ENCODE results near the gene ART3.
A peak's percentile ranks its signal among the peaks of the same experiment; 100 is the strongest.

ART3 gene

GRCh38 chr4:76072760-76073159 is 1.7 kb upstream of the ART3 start:
- no peak for DNase-seq (ENCODE audit: low spot score)

DNA sequence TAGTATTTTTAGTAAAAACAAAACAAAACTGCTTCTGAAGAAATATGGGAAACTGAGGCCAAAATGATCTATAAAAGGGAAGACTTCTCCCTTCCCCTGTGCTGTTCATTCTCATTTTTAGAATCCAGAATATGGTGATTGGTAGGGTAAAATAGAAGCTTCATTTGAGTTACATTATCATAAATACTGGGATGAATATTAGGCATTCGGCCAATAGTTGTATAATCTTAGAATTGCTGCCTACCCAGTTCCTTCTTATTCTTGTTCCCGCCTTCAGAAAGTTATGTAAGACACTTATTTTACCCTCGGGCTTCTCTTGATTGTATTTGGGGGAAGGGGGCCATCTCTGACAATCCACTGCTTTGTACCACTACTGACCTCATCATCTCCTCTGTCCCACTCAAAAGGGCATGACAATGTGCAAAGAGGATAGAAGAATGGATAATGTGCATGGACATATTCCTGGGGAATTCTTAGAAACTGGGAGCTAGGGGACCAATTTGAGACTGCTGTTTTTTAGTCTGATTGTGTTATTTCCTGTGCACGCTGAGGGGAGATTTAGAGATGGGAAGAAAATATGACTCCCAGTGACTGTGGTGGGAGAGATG is 588 bp downstream of the ART3 start:
- DNase-seq (ENCODE audit: low spot score), result no peak

- no peak for DNase-seq (ENCODE audit: low spot score)
Measured at GRCh38 chr4:76078033-76078613, 3.6 kb downstream of the ART3 start.

- DNase-seq (ENCODE audit: low spot score), result no peak
Measured at GRCh38 chr4:76083386-76083988, 9.0 kb downstream of the ART3 start.

DNA sequence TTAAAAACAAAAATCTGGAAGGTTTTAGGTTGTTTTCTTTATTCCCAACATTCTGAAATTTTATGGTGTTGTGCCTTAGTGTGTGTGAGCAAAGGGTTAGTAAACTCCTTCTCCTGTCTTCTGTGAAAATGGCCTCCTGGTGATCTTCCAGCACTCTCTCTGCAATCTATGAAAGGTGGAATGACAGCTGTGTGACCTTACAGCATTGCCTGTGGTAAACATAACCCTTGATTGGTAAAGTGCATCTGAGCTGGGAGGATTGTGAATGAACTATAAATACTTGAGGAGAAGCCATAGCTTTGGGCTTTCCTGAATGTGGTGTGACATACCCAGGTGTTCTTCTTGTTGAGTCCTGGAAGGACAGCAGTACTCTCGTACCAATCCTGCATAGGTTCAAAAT is 10.0 kb downstream of the ART3 start:
- DNase-seq (ENCODE audit: low spot score), result no peak

GRCh38 chr4:76087007-76087769 is 12.7 kb downstream of the ART3 start:
- DNase-seq (ENCODE audit: low spot score), result peak; percentile 23

GRCh38 chr4:76088719-76089118 is 14.2 kb downstream of the ART3 start:
- DNase-seq (ENCODE audit: low spot score), result no peak

DNA sequence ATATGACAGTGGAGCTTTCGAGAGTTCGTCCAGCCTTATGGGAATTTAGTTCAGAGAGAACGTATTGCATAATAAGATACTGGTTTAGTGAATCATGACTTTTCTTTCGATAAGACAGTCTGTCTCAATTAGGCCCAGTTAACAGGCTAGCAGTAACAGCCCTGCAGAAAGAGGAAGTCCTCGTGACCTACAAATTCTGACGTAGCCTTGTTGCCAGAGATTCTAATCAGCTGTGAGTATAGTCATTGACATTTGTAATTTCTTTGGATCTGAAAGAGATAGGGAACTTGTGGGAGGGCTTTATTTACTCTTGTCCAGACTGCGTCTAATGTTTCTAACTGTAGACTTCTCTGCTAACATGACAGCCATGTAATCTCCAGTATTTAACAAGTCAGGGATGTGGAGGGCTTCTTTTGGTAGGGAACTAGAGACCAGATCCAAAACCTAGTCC is 15.8 kb downstream of the ART3 start:
- peak; percentile 45 for DNase-seq (ENCODE audit: low spot score)

- no peak for DNase-seq (ENCODE audit: low spot score)
Measured at GRCh38 chr4:76091052-76091451, 16.5 kb downstream of the ART3 start.

GRCh38 chr4:76095568-76095967 is 21.1 kb downstream of the ART3 start:
- DNase-seq (ENCODE audit: low spot score), result no peak

- DNase-seq (ENCODE audit: low spot score), result no peak
Measured at GRCh38 chr4:76096076-76096475, 21.6 kb downstream of the ART3 start.

GRCh38 chr4:76105652-76106051 is 31.1 kb downstream of the ART3 start:
- no peak for DNase-seq (ENCODE audit: low spot score)

DNA sequence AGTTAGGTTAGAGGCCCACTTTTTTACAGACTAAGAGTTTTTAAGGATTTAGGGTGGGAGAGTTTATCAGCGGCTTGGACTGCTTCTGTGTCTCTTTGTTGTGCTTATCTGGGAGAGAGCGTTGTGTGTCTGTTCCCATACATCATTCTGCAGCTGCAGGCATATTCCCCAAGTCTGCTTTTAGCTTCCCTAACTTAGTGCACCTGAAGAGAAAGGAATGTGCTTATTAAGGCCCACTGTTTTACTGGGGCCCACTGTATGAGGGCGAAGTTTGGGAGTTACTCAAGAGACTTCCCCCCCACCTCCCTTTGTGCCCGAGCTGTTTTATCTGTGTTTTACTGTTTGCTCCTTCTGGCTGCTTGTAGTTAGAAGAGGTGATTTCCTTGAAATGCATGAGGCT is 31.9 kb downstream of the ART3 start:
- no peak for DNase-seq (ENCODE audit: low spot score)

- peak; percentile 56 for DNase-seq (ENCODE audit: low spot score)
Measured at GRCh38 chr4:76108467-76109181, 34.1 kb downstream of the ART3 start.

- DNase-seq (ENCODE audit: low spot score), result no peak
Measured at GRCh38 chr4:76116821-76117220, 42.3 kb downstream of the ART3 start.

- no peak for DNase-seq (ENCODE audit: low spot score)
Measured at GRCh38 chr4:76117536-76117935, 43.0 kb downstream of the ART3 start.

DNA sequence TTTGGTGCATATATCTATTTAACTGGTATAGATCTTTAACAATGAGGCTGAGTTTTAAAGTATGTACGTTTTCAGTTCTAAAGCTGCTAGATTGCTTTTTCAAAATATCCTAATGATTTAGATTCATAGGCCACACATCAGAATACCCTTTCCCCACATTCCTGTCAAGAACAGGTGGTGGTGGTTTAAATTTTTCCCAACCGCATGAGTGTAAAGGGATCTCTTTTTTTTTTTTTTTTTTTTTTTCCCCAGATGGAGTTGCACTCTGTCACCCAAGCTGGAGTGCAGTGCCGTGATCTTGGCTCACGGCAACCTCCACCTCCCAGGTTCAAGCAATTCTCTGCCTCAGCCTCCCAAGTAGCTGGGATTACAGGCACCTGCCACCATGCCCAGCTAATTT is 45.7 kb downstream of the ART3 start:
- no peak for DNase-seq (ENCODE audit: low spot score)

DNA sequence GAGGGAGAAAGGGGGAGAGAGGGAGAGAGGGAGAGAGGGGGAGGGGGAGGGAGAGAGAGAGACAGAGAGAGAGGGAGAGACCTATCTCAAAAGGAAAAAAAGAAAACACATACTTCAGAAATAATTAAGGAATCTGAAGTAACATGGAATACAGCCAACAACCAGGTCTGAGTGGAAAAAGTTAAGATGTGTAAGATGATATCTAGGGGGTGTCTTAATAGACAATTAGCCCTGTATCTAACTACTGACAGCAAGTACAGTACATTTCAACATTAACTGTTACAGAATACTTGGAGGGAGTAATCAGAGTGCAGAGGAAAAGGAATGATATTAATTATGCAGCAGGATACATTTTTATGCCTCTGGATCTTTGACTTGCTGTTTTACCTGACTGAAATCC is 51.3 kb downstream of the ART3 start:
- DNase-seq (ENCODE audit: low spot score), result no peak

- no peak for DNase-seq (ENCODE audit: low spot score)
Measured at GRCh38 chr4:76127754-76128153, 53.2 kb downstream of the ART3 start.

- DNase-seq (ENCODE audit: low spot score), result no peak
Measured at GRCh38 chr4:76141241-76141640, 66.7 kb downstream of the ART3 start.

DNA sequence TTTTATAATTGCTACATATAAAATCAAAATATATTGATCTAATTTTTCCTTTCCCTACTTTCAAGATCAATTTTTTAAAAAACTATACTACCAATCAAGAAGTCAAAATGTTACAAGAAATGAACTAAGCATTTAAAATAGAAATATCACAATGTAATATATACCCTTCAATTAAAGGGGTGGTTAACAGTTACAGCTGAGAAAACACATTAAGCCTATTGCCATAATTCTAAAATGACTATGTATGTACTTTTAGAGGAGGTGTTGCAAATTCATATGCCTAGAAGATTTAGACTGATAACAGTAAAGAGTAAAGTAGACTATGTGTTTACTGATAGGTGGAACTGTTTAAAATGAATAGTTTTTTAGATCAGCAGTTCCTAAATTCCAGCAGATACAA is 70.0 kb downstream of the ART3 start:
- no peak for DNase-seq (ENCODE audit: low spot score)

GRCh38 chr4:76147454-76148141 is 73.1 kb downstream of the ART3 start:
- DNase-seq (ENCODE audit: low spot score), result peak; percentile 64
